DMS53 treated with DMSO at 0.1 percent for 48 hours (cell line): ENCODE measurements around the gene RELL1.
"Not testable (repeated sequence)": the region's sequence is repeated elsewhere in the genome, so short reads cannot be mapped to it uniquely, and the experiment has no call there.

Experiments used
- DNase-seq: peaks from one replicate; lab custom pipeline; 2025; ENCODE audit not compliant: unreplicated experiment; lab: John Stamatoyannopoulos, UW

Gene RELL1

GRCh38 chr4:37693450-37694190, 7.4 kb upstream of the RELL1 start:
- no peak for DNase-seq

GRCh38 chr4:37693030-37693429, 6.9 kb upstream of the RELL1 start:
- DNase-seq = no peak

GRCh38 chr4:37690976-37691375, 4.8 kb upstream of the RELL1 start:
- no peak for DNase-seq

GRCh38 chr4:37689353-37690095, 3.3 kb upstream of the RELL1 start:
- no peak for DNase-seq

DNA sequence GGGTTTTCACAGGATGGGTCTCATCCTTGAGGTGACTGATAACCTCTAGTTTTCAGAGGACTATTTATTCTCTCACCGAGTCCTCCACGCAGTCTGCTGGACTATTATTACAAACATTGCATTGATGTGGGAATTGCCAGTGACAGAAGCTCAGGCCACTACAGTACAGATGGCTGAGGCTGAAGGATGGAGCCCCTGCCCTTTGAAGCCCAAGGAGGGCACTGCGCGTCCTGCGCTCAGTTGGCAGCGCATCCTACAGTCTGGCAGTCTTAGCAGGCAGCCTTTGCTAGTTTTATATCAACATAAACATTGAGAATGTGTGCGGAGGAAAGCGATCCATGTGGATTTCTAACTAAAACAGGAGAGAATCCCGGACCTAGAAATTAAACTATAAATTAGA, 1.5 kb upstream of the RELL1 start:
- no peak for DNase-seq

DNA sequence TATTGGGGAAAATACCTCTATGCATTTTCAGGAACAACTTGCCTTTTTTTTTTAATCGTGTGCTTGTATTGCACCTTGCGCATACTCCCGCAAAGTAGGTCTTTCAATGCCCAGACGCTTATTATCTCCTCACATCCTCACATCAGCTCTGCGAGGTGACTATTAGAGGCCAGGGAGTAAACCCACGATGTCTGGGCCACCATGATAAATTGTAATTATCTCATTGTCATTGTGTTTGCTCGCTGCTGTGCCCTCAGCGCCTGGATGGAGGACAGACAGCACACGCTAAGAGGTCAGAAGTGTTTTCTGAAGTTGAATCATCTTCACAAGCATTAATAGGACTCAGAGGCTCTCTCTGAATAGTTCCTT, 1.0 kb upstream of the RELL1 start:
- DNase-seq = peak; percentile 54

GRCh38 chr4:37685823-37686372, 278 bp downstream of the RELL1 start:
- DNase-seq = no peak

- DNase-seq = no peak
Measured at GRCh38 chr4:37685161-37685822, 884 bp downstream of the RELL1 start.

- DNase-seq = no peak
Measured at GRCh38 chr4:37684154-37684553, 2.0 kb downstream of the RELL1 start.

DNA sequence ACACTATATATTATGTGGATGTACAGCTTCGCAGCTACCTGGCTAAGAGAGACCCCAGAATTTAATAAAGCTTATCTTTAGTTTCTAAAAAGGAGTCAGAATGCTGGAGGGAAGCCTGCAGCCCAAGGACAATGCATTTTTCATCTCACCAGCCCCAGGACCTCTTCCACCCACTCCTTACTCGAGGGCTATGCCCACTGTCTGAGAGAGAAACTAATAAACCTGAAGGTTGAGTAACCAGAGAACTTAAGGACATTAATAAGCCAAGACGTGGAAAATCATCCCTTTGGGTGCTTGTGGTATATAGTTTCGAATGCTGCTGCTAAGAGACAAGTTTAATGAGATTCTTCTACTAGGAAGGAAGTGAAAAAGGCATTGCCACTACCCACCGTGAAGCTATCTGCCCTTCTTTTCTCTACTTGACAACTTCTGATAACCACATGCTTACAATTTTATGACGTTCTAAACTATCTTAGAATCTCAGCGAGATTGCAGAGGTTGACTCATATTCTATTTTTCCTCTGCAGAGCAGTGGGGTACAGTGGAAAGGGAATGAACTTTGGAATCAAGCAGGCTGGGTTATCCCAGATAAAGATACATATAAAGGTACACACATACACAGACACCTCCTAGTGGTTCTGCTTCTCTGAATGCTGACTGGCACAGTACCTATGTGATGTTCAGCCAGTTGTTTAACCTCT, 3.3 kb downstream of the RELL1 start:
- DNase-seq = no peak

DNA sequence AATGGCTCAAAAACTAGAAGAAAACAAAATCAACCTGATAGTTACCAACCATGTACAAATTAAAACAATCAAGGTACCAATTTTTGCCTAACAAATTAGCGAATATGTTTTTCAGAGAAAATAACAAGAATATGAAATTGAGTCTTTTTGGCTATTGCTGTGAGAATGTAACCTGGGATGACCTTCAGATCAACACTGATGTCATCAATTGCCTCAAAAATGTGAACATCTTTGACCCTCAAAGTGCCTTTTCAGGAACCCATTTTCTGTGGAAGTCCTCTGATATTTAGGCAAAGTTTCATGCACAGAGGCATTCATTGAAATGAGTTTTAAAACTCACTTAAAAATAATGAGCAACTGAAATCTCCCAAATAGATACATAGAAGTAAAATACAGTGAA, 6.1 kb downstream of the RELL1 start:
- no peak for DNase-seq

- DNase-seq = no peak
Measured at GRCh38 chr4:37679301-37679700, 6.9 kb downstream of the RELL1 start.

- no peak for DNase-seq
Measured at GRCh38 chr4:37678624-37679023, 7.6 kb downstream of the RELL1 start.

DNA sequence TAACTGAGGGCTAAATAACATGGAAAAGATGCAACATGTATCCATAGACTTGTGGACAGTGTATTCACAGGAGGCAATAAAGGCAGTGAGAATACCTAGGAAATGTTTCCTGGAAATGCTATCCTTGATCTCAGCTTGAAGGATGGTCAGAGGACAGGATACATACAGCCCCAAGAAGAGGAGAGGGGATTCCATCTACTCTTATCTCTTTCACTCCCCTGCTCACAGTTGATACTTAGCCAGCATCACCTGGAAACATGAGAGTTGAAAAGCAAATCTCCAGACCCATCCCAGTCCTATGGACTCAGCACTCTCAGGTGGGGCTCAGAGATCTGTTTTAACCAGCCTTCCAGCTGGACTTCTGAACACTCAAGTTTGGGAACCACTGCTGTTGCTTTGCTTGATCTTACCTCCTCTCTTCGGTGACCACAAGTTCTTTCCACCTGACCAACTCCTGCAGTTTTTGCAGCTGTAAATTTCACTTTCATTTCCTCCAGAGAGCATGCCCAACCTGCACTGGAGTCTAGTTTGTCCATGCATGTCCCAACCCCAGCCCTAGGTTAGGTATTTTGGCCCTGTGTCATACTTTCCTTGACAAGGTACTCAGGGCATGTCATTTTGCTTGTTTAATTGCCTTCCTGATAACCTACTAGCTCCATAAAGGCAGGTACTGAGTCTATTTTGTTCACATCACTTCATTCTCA, 10.4 kb downstream of the RELL1 start:
- no peak for DNase-seq

DNA sequence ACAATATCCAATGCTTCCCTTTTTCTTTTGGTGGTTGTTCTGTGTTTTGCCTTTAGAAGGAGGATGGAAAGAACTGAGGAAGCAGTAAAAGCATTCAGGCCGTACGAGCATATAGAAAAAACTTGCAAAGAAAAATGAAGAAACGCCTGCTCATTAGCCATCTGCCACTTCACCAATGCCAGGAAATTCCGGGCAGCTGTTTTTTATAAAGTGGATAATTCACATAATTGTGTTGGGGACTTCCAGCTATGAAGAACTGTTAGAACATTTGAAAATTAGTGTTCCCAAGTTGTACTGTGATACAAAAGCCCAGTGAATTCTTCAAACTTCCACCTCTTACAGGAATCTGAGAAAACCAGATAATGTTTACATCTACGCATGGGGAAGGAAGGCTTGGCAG, 11.7 kb downstream of the RELL1 start:
- DNase-seq = no peak

DNA sequence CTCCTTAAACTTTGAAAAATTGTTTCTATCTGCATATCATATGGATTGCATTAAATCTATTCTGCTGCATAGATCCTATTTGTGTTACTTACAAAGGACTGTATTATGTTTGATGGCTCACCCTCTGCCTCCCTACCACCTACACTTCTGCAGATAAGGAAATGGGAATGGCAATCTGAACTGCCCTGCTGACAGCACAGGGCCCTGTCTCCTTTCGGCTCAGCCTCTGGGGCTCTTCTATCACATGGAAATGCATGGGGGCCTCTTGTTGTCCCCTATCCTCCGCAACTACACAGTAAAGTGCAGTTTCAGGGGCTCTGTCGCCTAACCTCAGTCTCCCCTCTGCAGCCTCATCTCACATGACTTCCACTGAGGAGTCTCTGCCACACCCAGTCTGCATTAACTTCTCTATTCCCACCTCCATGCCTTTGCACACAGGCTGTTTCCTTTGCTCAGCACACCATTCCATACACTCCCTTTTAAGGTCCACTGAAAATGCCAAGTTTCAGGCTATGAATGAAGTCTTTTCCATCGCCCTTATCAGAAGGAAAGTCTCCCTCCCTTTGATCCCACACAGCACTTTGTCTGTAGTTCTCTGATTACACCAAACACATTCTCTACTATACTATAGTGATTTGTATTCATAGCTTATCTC, 12.5 kb downstream of the RELL1 start:
- DNase-seq = no peak

- no peak for DNase-seq
Measured at GRCh38 chr4:37671072-37671471, 15.1 kb downstream of the RELL1 start.

DNA sequence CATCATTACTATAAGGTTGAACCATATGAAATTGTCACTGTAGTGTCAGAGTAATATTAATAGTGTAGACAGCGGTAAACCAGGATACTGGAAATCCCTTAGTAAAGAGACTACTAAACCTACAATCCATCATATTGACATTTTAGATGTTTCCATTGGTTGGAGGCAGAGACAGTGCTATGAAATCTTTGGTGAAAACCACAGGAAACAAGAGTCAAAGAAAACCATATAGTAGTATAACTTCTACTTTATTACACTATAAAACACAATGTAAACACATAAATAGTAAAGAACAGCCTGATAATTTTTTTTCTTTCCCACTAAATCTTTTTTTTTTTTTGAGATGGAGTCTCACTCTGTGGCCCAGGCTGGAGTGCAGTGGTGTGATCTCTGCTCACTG, 15.9 kb downstream of the RELL1 start:
- no peak for DNase-seq

DNA sequence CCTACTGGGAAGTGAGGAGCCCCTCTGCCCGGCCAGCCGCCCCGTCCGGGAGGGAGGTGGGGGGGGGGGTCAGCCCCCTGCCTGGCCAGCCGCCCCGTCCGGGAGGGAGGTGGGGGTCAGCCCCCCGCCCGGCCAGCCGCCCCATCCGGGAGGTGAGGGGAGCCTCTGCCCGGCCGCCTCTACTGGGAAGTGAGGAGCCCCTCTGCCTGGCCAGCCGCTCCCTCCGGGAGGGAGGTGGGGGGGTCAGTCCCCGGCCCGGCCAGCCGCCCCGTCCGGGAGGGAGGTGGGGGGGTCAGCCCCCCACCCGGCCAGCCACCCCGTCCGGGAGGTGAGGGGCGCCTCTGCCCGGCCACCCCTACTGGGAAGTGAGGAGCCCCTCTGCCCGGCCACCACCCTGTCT, 17.1 kb downstream of the RELL1 start:
- DNase-seq = not testable (repeated sequence)
